Measurements from ENCODE around the gene COQ9.
"Not testable (repeated sequence)": the region's sequence is repeated elsewhere in the genome, so short reads cannot be mapped to it uniquely, and the experiment has no call there.

The COQ9 gene, protein sequence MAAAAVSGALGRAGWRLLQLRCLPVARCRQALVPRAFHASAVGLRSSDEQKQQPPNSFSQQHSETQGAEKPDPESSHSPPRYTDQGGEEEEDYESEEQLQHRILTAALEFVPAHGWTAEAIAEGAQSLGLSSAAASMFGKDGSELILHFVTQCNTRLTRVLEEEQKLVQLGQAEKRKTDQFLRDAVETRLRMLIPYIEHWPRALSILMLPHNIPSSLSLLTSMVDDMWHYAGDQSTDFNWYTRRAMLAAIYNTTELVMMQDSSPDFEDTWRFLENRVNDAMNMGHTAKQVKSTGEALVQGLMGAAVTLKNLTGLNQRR

DNA sequence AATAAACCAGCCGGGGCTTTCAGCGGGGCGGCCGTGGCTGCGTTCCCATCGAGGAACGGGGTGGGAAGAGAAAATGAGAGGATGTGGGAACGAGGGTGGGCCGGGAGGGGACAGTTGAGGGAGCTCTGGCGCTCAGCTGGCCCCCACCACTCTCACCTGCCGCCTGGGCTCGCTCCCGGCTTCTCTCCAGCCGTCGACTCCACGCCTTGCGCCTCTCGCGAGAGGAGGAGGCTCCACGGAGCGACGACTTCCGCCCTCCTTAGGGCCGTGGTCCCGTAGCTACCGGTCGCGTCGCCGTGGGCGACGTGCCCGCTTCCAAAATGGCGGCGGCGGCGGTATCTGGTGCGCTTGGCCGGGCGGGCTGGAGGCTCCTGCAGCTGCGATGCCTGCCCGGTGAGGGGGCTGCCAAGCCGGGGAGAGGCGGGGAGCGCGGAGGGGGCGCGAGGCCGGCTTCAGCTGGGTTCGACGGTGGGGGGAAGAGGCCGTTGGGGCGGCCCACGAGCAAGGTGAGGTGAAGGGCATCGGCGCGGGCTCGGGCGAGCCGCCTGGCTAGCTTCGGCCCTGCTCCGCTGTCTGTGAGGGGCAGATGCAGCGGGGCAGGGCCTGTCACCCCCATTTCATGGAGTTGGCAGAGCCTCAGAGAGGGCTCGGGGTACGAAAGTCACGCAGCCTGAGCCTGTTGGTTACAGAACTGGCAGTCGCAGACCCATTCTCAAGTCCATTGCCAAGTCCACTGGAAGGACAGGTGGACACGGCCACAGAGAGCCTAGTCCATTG is at the start of gene COQ9, which contains the start of gene CIAPIN1:
Gene COQ9, plus strand, starts transcription at position 294 of the 777 bp plus-strand sequence. Its CDS starts 27 bp downstream, at position 321.
Gene CIAPIN1, minus strand, starts transcription at position 200 of the 777 bp plus-strand sequence. CDS start 6,457 bp downstream, outside the sequence.
- peak within 1 kb of the TSS; percentile 89 for H3K27ac Mint-ChIP-seq
- peaks cover 14% of the 10 kb centered on the region for H3K36me3 Mint-ChIP-seq (ENCODE audit: low read depth)
- no peaks in the 10 kb centered on the region for H3K27me3 Mint-ChIP-seq (ENCODE audit: low read depth)

GRCh38 chr16:57397493-57397892 is 49.8 kb upstream of the COQ9 start:
- not testable (repeated sequence) for H3K27me3 Mint-ChIP-seq (ENCODE audit: low read depth); DNase-seq (ENCODE audit: low spot score); H3K9me3 Mint-ChIP-seq; H3K4me1 Mint-ChIP-seq (ENCODE audit: low read depth); H3K27ac Mint-ChIP-seq; H3K4me3 Mint-ChIP-seq; H3K36me3 Mint-ChIP-seq (ENCODE audit: low read depth)

More for the DNA sequence above, at the start of gene COQ9, which contains the start of gene CIAPIN1:
- peak; percentile 89 for DNase-seq (ENCODE audit: low spot score)
- Mint-ChIP-seq H3K9me3 (no peaks in the 10 kb centered on the region), H3K4me1 (ENCODE audit: low read depth) (peaks cover 22% of the 10 kb centered on the region), H3K4me3 (peak within 1 kb of the TSS; percentile 97)

DNA sequence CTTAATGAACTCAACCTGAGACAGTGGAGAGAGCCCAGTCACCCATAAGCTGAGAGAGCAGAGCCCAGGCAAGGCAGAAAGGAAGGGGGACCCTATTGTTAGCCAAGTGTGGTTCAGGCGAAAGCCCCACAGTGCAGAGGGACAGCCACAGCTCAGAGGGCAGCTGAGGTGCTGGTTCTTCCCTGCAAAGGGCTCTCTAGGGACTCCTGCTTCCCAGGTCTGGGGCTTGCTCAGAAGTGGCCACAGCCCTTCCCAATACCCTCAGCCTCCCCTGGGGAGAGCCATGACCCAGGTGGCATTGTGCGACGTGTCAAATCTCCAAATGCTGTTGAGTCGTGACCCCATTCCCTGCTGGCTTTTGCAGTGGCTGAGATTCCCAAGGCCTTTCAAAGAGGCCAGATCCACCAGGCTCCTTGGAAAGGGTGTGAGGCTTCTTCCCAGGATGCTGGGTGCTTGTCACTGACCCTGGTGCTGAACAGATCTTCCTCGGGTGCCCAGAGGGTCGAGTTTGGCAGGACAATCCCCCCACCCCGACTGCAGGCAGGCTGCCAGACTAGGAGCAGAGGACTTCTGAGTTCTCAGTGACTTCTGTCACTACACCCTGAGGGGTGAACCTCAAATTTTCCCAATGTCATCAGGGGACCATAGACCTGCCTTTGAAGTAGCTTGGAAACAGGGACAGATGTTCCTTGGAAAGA is 45.2 kb upstream of the COQ9 start:
- Mint-ChIP-seq H3K4me3 (no peak overlapping the region), H3K27me3 (ENCODE audit: low read depth) (no peaks in the 10 kb centered on the region), H3K27ac (no peak overlapping the region), H3K9me3 (no peaks in the 10 kb centered on the region), H3K36me3 (ENCODE audit: low read depth) (no peaks in the 10 kb centered on the region), H3K4me1 (ENCODE audit: low read depth) (no peaks in the 10 kb centered on the region)
- no peak for DNase-seq (ENCODE audit: low spot score)

DNA sequence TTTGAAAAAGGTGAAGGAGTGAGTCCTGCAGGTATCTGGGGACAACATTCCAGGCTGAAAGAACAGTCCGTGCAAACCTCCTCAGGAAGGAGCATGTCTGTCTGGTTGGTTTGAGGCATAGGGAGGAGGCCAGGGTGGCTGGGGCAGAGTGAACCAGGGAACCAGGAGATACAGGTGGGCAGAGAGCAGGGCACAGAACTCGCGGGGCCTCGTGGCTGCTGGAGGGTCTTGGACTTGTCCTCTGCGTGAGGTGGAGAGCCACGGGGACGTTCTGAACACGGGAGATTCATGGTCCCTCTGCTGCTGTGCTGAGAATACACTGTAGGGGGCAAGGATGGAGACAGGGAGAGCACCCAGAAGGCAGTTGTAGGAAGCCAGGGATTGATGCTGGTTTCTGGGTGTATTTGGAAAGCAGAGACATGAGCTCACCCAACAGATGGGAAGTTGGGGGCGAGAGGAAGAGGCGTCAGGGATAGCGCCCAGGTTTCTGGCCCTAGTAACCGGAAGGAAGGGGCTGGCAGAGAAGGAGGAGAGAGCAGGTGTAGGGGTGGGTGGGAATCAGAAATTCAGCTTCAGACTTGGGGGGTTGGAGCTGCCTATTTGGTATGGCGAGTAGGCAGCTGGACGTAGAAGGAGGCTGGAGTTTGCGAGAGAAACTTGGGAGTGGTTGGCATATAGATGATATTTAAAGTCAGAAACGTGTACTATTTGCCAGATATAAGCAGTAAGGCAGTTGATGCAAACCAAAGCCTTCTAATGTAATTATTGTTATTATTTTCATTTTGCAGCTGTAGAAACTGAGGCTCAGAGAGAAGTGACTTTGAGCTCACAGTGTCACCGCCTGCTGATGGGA is 43.1 kb upstream of the COQ9 start, which contains the start of gene CCL17:
Gene CCL17, plus strand, starts transcription at position 803 of the 853 bp plus-strand sequence. CDS start 9,166 bp downstream, outside the sequence.
- no peak for DNase-seq (ENCODE audit: low spot score)
- Mint-ChIP-seq H3K36me3 (ENCODE audit: low read depth) (no peaks in the 10 kb centered on the region), H3K4me3 (no peak within 1 kb of the TSS), H3K9me3 (no peaks in the 10 kb centered on the region), H3K27ac (no peak within 1 kb of the TSS), H3K27me3 (ENCODE audit: low read depth) (no peaks in the 10 kb centered on the region), H3K4me1 (ENCODE audit: low read depth) (no peaks in the 10 kb centered on the region)

- Mint-ChIP-seq H3K27ac (no peak overlapping the region), H3K4me1 (ENCODE audit: low read depth) (no peaks in the 10 kb centered on the region), H3K4me3 (no peak overlapping the region), H3K36me3 (ENCODE audit: low read depth) (no peaks in the 10 kb centered on the region), H3K9me3 (no peaks in the 10 kb centered on the region), H3K27me3 (ENCODE audit: low read depth) (no peaks in the 10 kb centered on the region)
- DNase-seq (ENCODE audit: low spot score): no peak
Observed at GRCh38 chr16:57405097-57405496, 42.2 kb upstream of the COQ9 start.

GRCh38 chr16:57406881-57407280 is 40.4 kb upstream of the COQ9 start:
- no peak overlapping the region for H3K4me3 Mint-ChIP-seq
- H3K36me3 Mint-ChIP-seq (ENCODE audit: low read depth): no peaks in the 10 kb centered on the region
- no peaks in the 10 kb centered on the region for H3K9me3 Mint-ChIP-seq

GRCh38 chr16:57407521-57408353 is 39.5 kb upstream of the COQ9 start:
- no peak for DNase-seq (ENCODE audit: low spot score)
- Mint-ChIP-seq H3K27ac (no peak overlapping the region), H3K4me3 (no peak overlapping the region), H3K27me3 (ENCODE audit: low read depth) (no peaks in the 10 kb centered on the region), H3K4me1 (ENCODE audit: low read depth) (no peaks in the 10 kb centered on the region), H3K9me3 (no peaks in the 10 kb centered on the region), H3K36me3 (ENCODE audit: low read depth) (no peaks in the 10 kb centered on the region)

More at GRCh38 chr16:57406881-57407280, 40.4 kb upstream of the COQ9 start:
- DNase-seq (ENCODE audit: low spot score): no peak
- Mint-ChIP-seq H3K27ac (no peak overlapping the region), H3K4me1 (ENCODE audit: low read depth) (no peaks in the 10 kb centered on the region), H3K27me3 (ENCODE audit: low read depth) (no peaks in the 10 kb centered on the region)

DNA sequence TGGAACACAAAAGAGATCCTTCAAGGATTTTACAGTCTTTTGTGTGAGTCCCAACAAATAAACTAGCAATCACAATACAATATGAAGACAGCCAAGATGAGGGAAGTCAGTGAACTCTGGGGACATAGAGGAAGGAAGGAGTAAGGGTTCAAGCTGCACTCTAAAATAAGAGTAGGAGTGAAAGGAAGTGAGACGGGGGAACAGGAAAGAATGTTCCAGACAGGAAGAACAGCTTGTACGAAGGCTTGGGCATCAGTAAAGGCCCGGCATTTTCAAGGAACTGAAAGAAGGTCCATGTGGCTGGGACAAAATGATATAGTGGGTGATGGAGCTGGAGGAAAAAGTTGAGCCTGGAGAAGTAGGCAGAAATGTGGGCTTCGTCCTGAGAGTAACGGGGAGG is 38.2 kb upstream of the COQ9 start:
- Mint-ChIP-seq H3K36me3 (ENCODE audit: low read depth) (no peaks in the 10 kb centered on the region), H3K4me1 (ENCODE audit: low read depth) (no peaks in the 10 kb centered on the region), H3K9me3 (no peaks in the 10 kb centered on the region), H3K27me3 (ENCODE audit: low read depth) (no peaks in the 10 kb centered on the region), H3K27ac (no peak overlapping the region), H3K4me3 (no peak overlapping the region)
- no peak for DNase-seq (ENCODE audit: low spot score)

DNA sequence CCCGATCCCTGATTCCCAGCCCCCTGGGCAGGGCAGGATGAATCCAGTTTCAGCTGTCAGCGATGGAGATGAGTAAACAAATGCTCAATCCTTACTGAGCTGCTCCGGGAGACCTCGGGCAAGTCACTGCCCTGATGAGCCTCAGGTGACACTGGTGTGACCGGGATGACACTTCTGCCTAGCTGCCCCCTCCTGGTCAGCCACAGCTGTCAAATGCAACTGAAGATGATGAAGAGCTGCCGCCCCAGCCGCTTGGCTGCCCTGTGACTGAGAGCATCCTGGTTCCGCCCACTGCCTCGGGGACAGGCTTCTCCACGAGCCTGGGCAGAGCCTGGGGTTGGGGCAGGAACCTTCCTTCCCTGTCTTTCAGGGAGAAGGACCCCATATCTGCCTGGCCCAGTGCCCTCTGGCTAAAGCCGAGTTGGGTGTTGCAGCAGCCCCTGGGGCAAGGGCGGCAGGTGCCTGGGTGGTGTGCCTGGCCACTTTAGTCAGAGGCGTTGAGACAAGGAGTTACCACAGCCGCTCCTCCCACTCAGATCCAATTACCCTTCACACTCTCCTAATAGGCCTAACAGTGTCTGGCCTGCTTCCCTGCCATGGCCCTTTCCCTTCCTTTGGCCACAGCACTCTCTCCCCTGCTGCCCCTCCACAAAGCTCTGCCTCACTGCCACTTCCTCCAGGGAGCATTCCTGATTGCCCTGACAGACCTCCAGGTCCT is 37.2 kb upstream of the COQ9 start:
- Mint-ChIP-seq H3K27ac (no peak overlapping the region), H3K27me3 (ENCODE audit: low read depth) (no peaks in the 10 kb centered on the region), H3K9me3 (no peaks in the 10 kb centered on the region), H3K4me1 (ENCODE audit: low read depth) (no peaks in the 10 kb centered on the region), H3K4me3 (no peak overlapping the region), H3K36me3 (ENCODE audit: low read depth) (no peaks in the 10 kb centered on the region)
- no peak for DNase-seq (ENCODE audit: low spot score)

DNA sequence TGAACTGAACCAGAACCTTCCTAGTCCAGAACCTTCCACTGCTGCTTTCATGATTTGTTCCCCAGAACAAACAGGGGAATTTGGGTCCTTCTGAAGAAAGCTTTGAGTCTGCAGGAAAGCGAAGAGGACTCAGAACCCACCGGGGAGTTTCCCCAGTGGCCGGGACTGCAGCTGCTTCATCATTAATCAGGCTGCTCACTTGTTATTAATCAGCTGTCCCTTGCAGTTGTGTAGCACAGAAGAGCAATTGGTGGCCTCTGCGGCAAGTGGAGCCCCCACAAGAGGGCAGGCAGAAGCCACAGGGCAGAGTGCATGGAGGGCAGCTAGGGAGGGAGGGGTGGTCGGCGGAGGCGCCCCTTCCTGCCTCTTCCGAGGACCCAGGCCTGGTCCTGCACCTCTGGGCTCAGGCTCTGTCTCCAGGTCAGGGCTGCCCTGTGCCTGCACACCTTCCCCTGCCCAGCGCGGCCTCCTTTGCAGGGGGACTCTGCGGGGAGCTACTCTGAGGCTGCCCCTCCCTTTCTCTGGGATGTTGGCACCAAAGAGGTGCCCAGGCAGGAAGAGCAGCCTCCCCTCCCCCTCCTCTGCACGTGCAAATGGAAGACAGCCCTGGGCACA is 35.8 kb upstream of the COQ9 start:
- H3K4me3 Mint-ChIP-seq: no peak overlapping the region
- no peak overlapping the region for H3K27ac Mint-ChIP-seq
- H3K36me3 Mint-ChIP-seq (ENCODE audit: low read depth): no peaks in the 10 kb centered on the region
- no peaks in the 10 kb centered on the region for H3K9me3 Mint-ChIP-seq
- no peak for DNase-seq (ENCODE audit: low spot score)
- no peaks in the 10 kb centered on the region for H3K4me1 Mint-ChIP-seq (ENCODE audit: low read depth)
- no peaks in the 10 kb centered on the region for H3K27me3 Mint-ChIP-seq (ENCODE audit: low read depth)

GRCh38 chr16:57412584-57412983 is 34.7 kb upstream of the COQ9 start:
- DNase-seq (ENCODE audit: low spot score): no peak
- H3K36me3 Mint-ChIP-seq (ENCODE audit: low read depth): no peaks in the 10 kb centered on the region
- peaks cover 7% of the 10 kb centered on the region for H3K4me1 Mint-ChIP-seq (ENCODE audit: low read depth)
- no peak overlapping the region for H3K27ac Mint-ChIP-seq
- H3K9me3 Mint-ChIP-seq: no peaks in the 10 kb centered on the region
- no peaks in the 10 kb centered on the region for H3K27me3 Mint-ChIP-seq (ENCODE audit: low read depth)
- H3K4me3 Mint-ChIP-seq: no peak overlapping the region

GRCh38 chr16:57413301-57413730 is 34.0 kb upstream of the COQ9 start:
- no peak overlapping the region for H3K4me3 Mint-ChIP-seq
- no peaks in the 10 kb centered on the region for H3K36me3 Mint-ChIP-seq (ENCODE audit: low read depth)
- no peak overlapping the region for H3K27ac Mint-ChIP-seq

More at GRCh38 chr16:57413301-57413730, 34.0 kb upstream of the COQ9 start:
- H3K9me3 Mint-ChIP-seq: no peaks in the 10 kb centered on the region
- H3K27me3 Mint-ChIP-seq (ENCODE audit: low read depth): peaks cover 2% of the 10 kb centered on the region
- DNase-seq (ENCODE audit: low spot score): no peak
- peaks cover 11% of the 10 kb centered on the region for H3K4me1 Mint-ChIP-seq (ENCODE audit: low read depth)
